Measurements from ENCODE around the gene HSCB. TPM values are rescaled to one million over a fixed set of nuclear protein-coding genes. Genes with fewer than 3 reads are reported as not detected.

HSCB gene
- total RNA-seq, 6 donors from 2014 or later: 9.7 to 29.3 (median 12.3) TPM

- Histone ChIP-seq H3K27ac (peak within 1 kb of the TSS; percentile 96 to 100 (median 100)), H3K4me1 (peaks cover 18 to 40% (median 25%) of the 10 kb centered on the region in 4 donors), H3K27me3 (no peaks in the 10 kb centered on the region), H3K9me3 (no peaks in the 10 kb centered on the region), H3K36me3 (peaks cover 1 to 26% (median 5%) of the 10 kb centered on the region in 4 donors), H3K4me3 (peak within 1 kb of the TSS; percentile 74 to 95 (median 94))
- ATAC-seq (ENCODE audit: low FRiP score in 2 of 2): peak; percentile 95 to 98
- DNase-seq: peak; percentile 93 to 97
- 0% methylated on average over 26 to 30 of the region's 92 CpGs for whole genome bisulfite sequencing, 2 donors
- TF ChIP-seq CTCF (IDR thresholded peaks at IDR 0.05) (peak; percentile 39 to 86 (median 66)), POLR2AphosphoS5 (IDR thresholded peaks at IDR 0.05) (peak; percentile 89 to 98), POLR2A (IDR thresholded peaks at IDR 0.05) (peak in 3 of 4 donors; percentile 74 to 94 (median 92)), EP300 (IDR thresholded peaks at IDR 0.05) (peak in 1 of 4 donors; percentile 24)
Measured at GRCh38 chr22:28772633-28773460, 31.0 kb downstream of the HSCB start, which contains the start of gene CCDC117. CCDC117 (plus strand) TSS chr22:28772695; CDS start chr22:28772850, 155 bp downstream.

DNA sequence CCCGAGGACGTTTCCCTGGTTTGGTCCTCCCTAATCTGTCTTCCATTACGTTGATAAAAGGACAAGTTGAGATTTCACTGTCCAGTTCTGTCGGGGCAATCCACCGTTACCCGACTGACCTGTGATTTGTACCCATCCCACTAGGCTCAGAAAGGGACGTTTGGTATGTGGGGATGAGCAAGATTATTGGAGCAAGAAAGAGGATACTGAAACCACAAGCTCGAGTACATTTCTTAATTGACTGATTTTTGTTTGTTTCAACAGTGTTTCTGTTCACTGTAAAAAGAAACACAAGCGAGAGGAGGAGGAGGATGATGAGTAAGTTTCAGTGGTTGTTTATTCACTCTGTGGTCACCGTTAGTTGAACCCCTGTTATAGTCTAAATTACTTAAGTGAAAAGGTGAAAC, 31.6 kb downstream of the HSCB start:
- H3K4me3 ChIP-seq: peak overlapping the region; percentile 59 to 95 (median 84)
- no peak for DNase-seq
- peaks cover 21 to 43% (median 25%) of the 10 kb centered on the region in 4 donors for H3K4me1 ChIP-seq
- ATAC-seq (ENCODE audit: low FRiP score in 2 of 2): peak in 1 of 2 donors; percentile 3
- TF ChIP-seq POLR2AphosphoS5 (IDR thresholded peaks at IDR 0.05): no peak
- no peak for TF ChIP-seq EP300 (IDR thresholded peaks at IDR 0.05)
- TF ChIP-seq POLR2A (IDR thresholded peaks at IDR 0.05): peak in 1 of 4 donors; percentile 1
- TF ChIP-seq CTCF (IDR thresholded peaks at IDR 0.05): no peak
- H3K9me3 ChIP-seq: no peaks in the 10 kb centered on the region
- H3K27me3 ChIP-seq: no peaks in the 10 kb centered on the region
- WGBS, 2 donors: 1 to 2% methylated on average over 10 of the region's 10 CpGs
- peak overlapping the region; percentile 96 to 100 (median 100) for H3K27ac ChIP-seq
- H3K36me3 ChIP-seq: peaks cover 2 to 30% (median 7%) of the 10 kb centered on the region in 4 donors

DNA sequence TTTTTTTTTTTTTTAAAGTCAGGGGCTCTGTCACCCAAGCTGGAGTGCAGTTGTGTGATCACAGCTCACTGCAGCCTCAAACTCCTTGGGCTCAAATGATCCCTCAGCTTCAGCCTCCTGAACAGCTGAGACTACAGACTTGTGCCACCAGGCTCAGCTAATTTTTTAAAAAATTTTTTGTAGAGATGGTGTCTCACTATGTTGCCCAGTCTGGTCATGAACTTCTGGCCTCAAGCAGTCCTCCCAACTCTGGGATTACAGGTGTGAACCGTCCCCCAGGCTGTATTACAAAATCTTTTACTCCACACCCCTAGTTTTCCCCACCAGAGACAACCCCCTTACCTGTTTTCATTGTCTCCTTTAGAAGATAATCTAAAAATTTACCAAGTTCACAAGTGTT, 32.5 kb downstream of the HSCB start:
- Histone ChIP-seq H3K9me3 (no peaks in the 10 kb centered on the region), H3K4me1 (peaks cover 24 to 52% (median 27%) of the 10 kb centered on the region in 4 donors), H3K27ac (no peak overlapping the region), H3K27me3 (no peaks in the 10 kb centered on the region), H3K36me3 (peaks cover 2 to 30% (median 7%) of the 10 kb centered on the region in 4 donors), H3K4me3 (peak overlapping the region in 1 of 4 donors; percentile 93)
- DNase-seq (no peak), ATAC-seq (ENCODE audit: low FRiP score in 2 of 2) (no peak)
- WGBS, 2 donors: 71 to 80% methylated on average over 1 of the region's 1 CpG
- TF ChIP-seq POLR2AphosphoS5 (IDR thresholded peaks at IDR 0.05) (no peak), CTCF (IDR thresholded peaks at IDR 0.05) (no peak), EP300 (IDR thresholded peaks at IDR 0.05) (no peak), POLR2A (IDR thresholded peaks at IDR 0.05) (no peak)

DNA sequence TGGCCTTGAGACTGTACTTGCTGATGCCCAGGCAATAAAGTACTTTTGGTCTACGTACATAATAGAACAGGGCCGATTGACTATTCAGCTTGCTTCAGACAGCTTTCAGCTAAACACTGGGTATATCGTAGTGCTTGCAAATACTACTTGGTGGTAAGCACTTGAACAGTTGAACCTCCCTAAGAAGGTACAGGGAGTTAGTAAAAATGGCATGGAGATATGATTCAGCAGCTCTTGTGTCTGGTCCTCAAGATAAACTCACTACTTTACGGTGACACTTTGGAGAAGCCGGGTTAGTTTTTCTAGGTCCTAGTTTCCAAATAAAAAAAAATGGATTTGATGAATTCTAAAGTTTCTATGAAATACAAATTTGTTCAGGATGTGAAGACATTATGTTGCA, 38.0 kb downstream of the HSCB start:
- peaks cover 5 to 64% (median 30%) of the 10 kb centered on the region in 4 donors for H3K36me3 ChIP-seq
- 59 to 69% methylated on average over 5 of the region's 5 CpGs for WGBS, 2 donors
- H3K4me1 ChIP-seq: peaks cover 25 to 74% (median 38%) of the 10 kb centered on the region in 4 donors
- TF ChIP-seq CTCF (IDR thresholded peaks at IDR 0.05) (no peak), POLR2AphosphoS5 (IDR thresholded peaks at IDR 0.05) (no peak), EP300 (IDR thresholded peaks at IDR 0.05) (no peak), POLR2A (IDR thresholded peaks at IDR 0.05) (no peak)
- H3K27ac ChIP-seq: peak overlapping the region in 2 of 4 donors; percentile 38 to 40
- no peaks in the 10 kb centered on the region for H3K9me3 ChIP-seq
- DNase-seq: no peak
- H3K4me3 ChIP-seq: no peak overlapping the region
- H3K27me3 ChIP-seq: no peaks in the 10 kb centered on the region
- ATAC-seq (ENCODE audit: low FRiP score in 2 of 2): no peak
